SU-DHL-6 (cell line): ENCODE results near the gene KRT2.

Experiments used
- EZH2phosphoT487 ChIP-seq: fragments of 200-600 bp; sonication (generic), shearing (Covaris generic); conservative IDR thresholded peaks from 2 replicates; pipeline ENCODE4 v1.6.1; 2018; ENCODE audit warnings: mild to moderate bottlenecking, antibody characterized with exemption, low read length, moderate library complexity, mixed read lengths
- TF ChIP-seq, protein P1 (sequence below): fragments of 200-600 bp; sonication (generic); IDR thresholded peaks from one replicate; pipeline ENCODE4 v1.5.1; 2017; ENCODE audit warnings: antibody characterized with exemption, mild to moderate bottlenecking, low read length, moderate library complexity; ENCODE audit not compliant: insufficient read depth, poor library complexity, severe bottlenecking

DNA sequence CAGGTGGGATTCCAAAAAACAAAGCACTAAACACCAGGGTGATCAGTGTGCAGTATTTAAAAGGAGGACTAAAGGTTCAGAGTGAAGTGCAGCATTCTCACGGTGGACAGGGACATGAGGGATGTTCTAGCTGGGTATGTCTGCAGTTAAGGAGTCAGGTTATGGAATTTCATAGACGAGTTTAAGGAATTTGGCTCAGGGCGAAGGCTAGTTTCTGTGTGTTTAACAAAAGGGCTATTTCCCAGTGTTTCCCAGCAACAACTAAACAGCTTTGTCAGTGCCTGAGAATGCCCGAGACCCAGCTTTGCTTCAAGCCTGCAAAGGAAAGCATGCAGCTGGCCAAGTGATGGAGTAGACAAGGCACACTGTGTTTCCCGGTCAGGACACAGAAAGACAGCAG, 21.2 kb upstream of the KRT2 start:
- TF ChIP-seq, protein P1, sequence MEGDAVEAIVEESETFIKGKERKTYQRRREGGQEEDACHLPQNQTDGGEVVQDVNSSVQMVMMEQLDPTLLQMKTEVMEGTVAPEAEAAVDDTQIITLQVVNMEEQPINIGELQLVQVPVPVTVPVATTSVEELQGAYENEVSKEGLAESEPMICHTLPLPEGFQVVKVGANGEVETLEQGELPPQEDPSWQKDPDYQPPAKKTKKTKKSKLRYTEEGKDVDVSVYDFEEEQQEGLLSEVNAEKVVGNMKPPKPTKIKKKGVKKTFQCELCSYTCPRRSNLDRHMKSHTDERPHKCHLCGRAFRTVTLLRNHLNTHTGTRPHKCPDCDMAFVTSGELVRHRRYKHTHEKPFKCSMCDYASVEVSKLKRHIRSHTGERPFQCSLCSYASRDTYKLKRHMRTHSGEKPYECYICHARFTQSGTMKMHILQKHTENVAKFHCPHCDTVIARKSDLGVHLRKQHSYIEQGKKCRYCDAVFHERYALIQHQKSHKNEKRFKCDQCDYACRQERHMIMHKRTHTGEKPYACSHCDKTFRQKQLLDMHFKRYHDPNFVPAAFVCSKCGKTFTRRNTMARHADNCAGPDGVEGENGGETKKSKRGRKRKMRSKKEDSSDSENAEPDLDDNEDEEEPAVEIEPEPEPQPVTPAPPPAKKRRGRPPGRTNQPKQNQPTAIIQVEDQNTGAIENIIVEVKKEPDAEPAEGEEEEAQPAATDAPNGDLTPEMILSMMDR: no peak
- no peak for TF ChIP-seq EZH2phosphoT487
